Spleen (tissue), 7 donors: ENCODE results near the gene UBA3.

Source experiments
- CTCF ChIP-seq, 11 experiments: fragments of 200-600 bp in 7 of 11; fragments of 450-650 bp in 4 of 11; sonication (generic) in 4 of 11; IDR thresholded peaks in 8 of 11; conservative IDR thresholded peaks in 3 of 11; 1 replicate in 7 of 11; 2 replicates in 4 of 11; pipeline versions ENCODE4 v1.4.0 to v1.8.0; 2016 to 2021; ENCODE audit warnings: antibody characterized with exemption in 11 of 11, inconsistent platforms in 4 of 11, mild to moderate bottlenecking in 1 of 11
- POLR2AphosphoS5 ChIP-seq, 3 donors: sonication (generic); formaldehyde crosslinking; IDR thresholded peaks; one replicate each; pipeline ENCODE4 v1.5.1; 2017; ENCODE audit warnings: antibody characterized with exemption in 3 of 3
- donor health status: DM: no; HTN: no; CAD: no; lungs with moderate emphysema.
- donor health status: DM: no; HTN: no; CAD: no.
- donor health status: DM: no; HTN: no; CAD: no.

DNA sequence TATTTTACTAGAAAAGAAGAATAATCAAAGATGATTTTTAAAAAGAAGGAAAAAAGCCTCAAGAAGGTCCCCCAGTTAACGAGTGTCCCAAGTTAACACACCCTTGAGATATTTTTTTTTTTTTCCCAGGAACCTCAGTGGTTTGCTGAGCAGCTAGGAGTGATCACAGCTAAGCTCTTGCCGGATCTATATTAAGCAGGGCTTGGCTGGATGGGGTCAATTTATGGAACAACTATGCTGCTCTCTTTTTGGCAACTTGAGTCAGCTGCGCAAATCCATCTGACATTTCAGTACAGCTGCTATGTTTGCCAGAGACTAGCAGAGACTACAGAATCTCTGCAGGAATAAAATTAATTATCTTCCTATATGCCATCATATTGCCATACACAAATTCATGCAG lies 42.2 kb upstream of the UBA3 start, which contains the start of gene LMOD3:
- TF ChIP-seq CTCF (IDR thresholded peaks at IDR 0.05 in 8 of 11, conservative IDR thresholded peaks at IDR 0.05 in 3 of 11) = no peak
- TF ChIP-seq POLR2AphosphoS5 (IDR thresholded peaks at IDR 0.05) = no peak
